Measurements from ENCODE around the gene PARVG.

DNA sequence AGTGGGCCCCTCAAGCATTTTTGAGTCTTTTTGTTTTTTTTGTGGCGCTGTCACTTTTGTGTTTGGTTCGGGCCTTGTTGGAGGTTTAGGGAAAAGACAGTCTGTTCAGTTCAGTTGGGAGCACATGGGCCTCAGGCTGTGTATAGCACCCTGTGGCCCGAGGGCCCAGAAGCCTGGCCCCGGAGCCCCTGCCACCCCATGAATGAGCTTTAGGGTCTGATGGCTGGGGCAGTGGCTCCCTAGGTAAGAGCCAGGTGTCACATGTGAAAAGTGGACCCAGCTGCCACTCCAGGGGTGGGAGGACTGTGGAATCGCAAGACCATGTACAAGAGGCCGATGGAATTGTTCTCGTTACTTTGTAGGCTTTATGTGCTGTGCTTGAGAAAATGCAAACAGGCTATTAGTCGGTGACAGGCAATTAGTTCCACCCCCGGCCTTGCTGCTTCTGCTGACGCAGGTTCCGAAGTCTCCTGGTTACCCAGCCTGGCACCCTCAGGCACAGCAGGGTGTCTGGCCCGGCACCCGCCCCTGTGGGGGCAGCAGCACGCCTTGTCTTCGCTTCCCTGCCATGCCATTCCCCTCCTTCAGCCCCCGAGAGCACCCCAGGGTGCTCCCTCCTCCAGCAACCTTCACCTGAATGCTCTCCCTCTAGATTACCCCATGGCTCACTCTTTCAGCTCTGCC, 38.2 kb upstream of the PARVG start:
- TF ChIP-seq, protein P1, sequence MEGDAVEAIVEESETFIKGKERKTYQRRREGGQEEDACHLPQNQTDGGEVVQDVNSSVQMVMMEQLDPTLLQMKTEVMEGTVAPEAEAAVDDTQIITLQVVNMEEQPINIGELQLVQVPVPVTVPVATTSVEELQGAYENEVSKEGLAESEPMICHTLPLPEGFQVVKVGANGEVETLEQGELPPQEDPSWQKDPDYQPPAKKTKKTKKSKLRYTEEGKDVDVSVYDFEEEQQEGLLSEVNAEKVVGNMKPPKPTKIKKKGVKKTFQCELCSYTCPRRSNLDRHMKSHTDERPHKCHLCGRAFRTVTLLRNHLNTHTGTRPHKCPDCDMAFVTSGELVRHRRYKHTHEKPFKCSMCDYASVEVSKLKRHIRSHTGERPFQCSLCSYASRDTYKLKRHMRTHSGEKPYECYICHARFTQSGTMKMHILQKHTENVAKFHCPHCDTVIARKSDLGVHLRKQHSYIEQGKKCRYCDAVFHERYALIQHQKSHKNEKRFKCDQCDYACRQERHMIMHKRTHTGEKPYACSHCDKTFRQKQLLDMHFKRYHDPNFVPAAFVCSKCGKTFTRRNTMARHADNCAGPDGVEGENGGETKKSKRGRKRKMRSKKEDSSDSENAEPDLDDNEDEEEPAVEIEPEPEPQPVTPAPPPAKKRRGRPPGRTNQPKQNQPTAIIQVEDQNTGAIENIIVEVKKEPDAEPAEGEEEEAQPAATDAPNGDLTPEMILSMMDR (IDR thresholded peaks at IDR 0.05 in 4 of 5, conservative IDR thresholded peaks at IDR 0.05 in 1 of 5) = no peak
- no peak for TF ChIP-seq POLR2A (IDR thresholded peaks at IDR 0.05)

Data from gastrocnemius medialis (tissue), 4 donors.